ENCODE measurements around the gene SLC39A11. TPM values are rescaled to one million over a fixed set of nuclear protein-coding genes. Genes with fewer than 3 reads are reported as not detected.

The SLC39A11 gene
- total and polyA plus RNA-seq, 3 donors from 2014 or later = 11.4 to 18.6 (median 18.0) TPM

GRCh38 chr17:72717676-72718075 is 374.8 kb downstream of the SLC39A11 start:
- H3K27ac ChIP-seq = no peak overlapping the region
- no peak for TF ChIP-seq CTCF (IDR thresholded peaks at IDR 0.05)
- TF ChIP-seq POLR2A (IDR thresholded peaks at IDR 0.05) = no peak

GRCh38 chr17:72717276-72717675 is 375.2 kb downstream of the SLC39A11 start:
- Histone ChIP-seq H3K9me3 (no peaks in the 10 kb centered on the region), H3K36me3 (ENCODE audit: low read depth, missing control alignments) (no peaks in the 10 kb centered on the region), H3K27ac (no peak overlapping the region), H3K4me3 (no peak overlapping the region), H3K27me3 (no peaks in the 10 kb centered on the region), H3K4me1 (no peaks in the 10 kb centered on the region)
- no peak for DNase-seq
- no peak for TF ChIP-seq POLR2A (IDR thresholded peaks at IDR 0.05)
- no peak for TF ChIP-seq CTCF (IDR thresholded peaks at IDR 0.05)
- WGBS, 2 donors = 88% methylated on average over 10 of the region's 10 CpGs
- intact Hi-C loops (cut with DNase I; ENCODE audit: low total_unique reads) = no loop called here

More at GRCh38 chr17:72717676-72718075, 374.8 kb downstream of the SLC39A11 start:
- intact Hi-C loops (cut with DNase I; ENCODE audit: low total_unique reads) = no loop called here
- Histone ChIP-seq H3K9me3 (no peaks in the 10 kb centered on the region), H3K4me1 (no peaks in the 10 kb centered on the region), H3K27me3 (no peaks in the 10 kb centered on the region), H3K36me3 (ENCODE audit: low read depth, missing control alignments) (no peaks in the 10 kb centered on the region), H3K4me3 (no peak overlapping the region)
- no peak for DNase-seq
- WGBS, 2 donors = 96 to 97% methylated on average over 8 of the region's 8 CpGs

GRCh38 chr17:72715906-72716572 is 376.4 kb downstream of the SLC39A11 start:
- H3K4me1 ChIP-seq = no peaks in the 10 kb centered on the region
- TF ChIP-seq CTCF (IDR thresholded peaks at IDR 0.05) (no peak), POLR2A (IDR thresholded peaks at IDR 0.05) (no peak)
- no peak for DNase-seq
- intact Hi-C loops (cut with DNase I; ENCODE audit: low total_unique reads) = no loop called here
- no peaks in the 10 kb centered on the region for H3K36me3 ChIP-seq (ENCODE audit: low read depth, missing control alignments)
- H3K9me3 ChIP-seq = no peaks in the 10 kb centered on the region
- no peak overlapping the region for H3K27ac ChIP-seq
- 83 to 87% methylated on average over 23 of the region's 23 CpGs for WGBS, 2 donors
- H3K27me3 ChIP-seq = no peaks in the 10 kb centered on the region
- no peak overlapping the region for H3K4me3 ChIP-seq

GRCh38 chr17:72714357-72714966 is 378.0 kb downstream of the SLC39A11 start:
- Histone ChIP-seq H3K27me3 (no peaks in the 10 kb centered on the region), H3K9me3 (no peaks in the 10 kb centered on the region), H3K4me3 (no peak overlapping the region), H3K4me1 (no peaks in the 10 kb centered on the region), H3K27ac (no peak overlapping the region), H3K36me3 (ENCODE audit: low read depth, missing control alignments) (no peaks in the 10 kb centered on the region)
- intact Hi-C loops (cut with DNase I; ENCODE audit: low total_unique reads) = no loop called here
- no peak for DNase-seq
- no peak for TF ChIP-seq CTCF (IDR thresholded peaks at IDR 0.05)
- TF ChIP-seq POLR2A (IDR thresholded peaks at IDR 0.05) = no peak
- 91% methylated on average over 9 of the region's 9 CpGs for WGBS, 2 donors

GRCh38 chr17:72713701-72714100 is 378.8 kb downstream of the SLC39A11 start:
- no peak for DNase-seq
- H3K9me3 ChIP-seq = no peaks in the 10 kb centered on the region
- no peaks in the 10 kb centered on the region for H3K36me3 ChIP-seq (ENCODE audit: low read depth, missing control alignments)
- no peaks in the 10 kb centered on the region for H3K27me3 ChIP-seq
- H3K4me1 ChIP-seq = no peaks in the 10 kb centered on the region
- no peak overlapping the region for H3K4me3 ChIP-seq
- intact Hi-C loops (cut with DNase I; ENCODE audit: low total_unique reads) = no loop called here
- H3K27ac ChIP-seq = no peak overlapping the region
- 92 to 96% methylated on average over 7 of the region's 7 CpGs for WGBS, 2 donors
- TF ChIP-seq CTCF (IDR thresholded peaks at IDR 0.05) (no peak), POLR2A (IDR thresholded peaks at IDR 0.05) (no peak)

Data from testis (tissue), 3 donors.